T-helper 1 cell treated with Interleukin-12 subunit alpha and Interleukin-12 subunit beta and Interleukin-4 antibody, amounts not matched to agents 30 μg/mL and 1 μg/mL, for 36 hours (primary cell): ENCODE results near the gene CCDC102A.
A peak's percentile ranks its signal among the peaks of the same experiment; 100 is the strongest.
"Not testable (repeated sequence)": the region's sequence is repeated elsewhere in the genome, so short reads cannot be mapped to it uniquely, and the experiment has no call there.

Source experiments
- H3K27ac Mint-ChIP-seq: one replicate; pipeline ENCODE4 v1.8.0; 2021; ENCODE audit warnings: mild to moderate bottlenecking, mixed read lengths
- H3K27me3 Mint-ChIP-seq: one replicate; pipeline ENCODE4 v1.8.0; 2021; ENCODE audit warnings: low read depth, mixed read lengths
- H3K36me3 Mint-ChIP-seq: one replicate; pipeline ENCODE4 v1.8.0; 2021; ENCODE audit warnings: low read depth, mixed read lengths
- H3K4me1 Mint-ChIP-seq: one replicate; pipeline ENCODE4 v1.8.0; 2021; ENCODE audit warnings: low read depth, mixed read lengths
- H3K4me3 Mint-ChIP-seq: one replicate; pipeline ENCODE4 v1.8.0; 2021; ENCODE audit warnings: mild to moderate bottlenecking, moderate library complexity, mixed read lengths
- H3K9me3 Mint-ChIP-seq: one replicate; pipeline ENCODE4 v1.8.0; 2021; ENCODE audit warnings: mixed read lengths

CCDC102A gene

GRCh38 chr16:57556941-57557541, 20.7 kb upstream of the CCDC102A start:
- Mint-ChIP-seq H3K27ac (no peak overlapping the region), H3K27me3 (peaks cover 9% of the 10 kb centered on the region), H3K36me3 (peaks cover 33% of the 10 kb centered on the region), H3K9me3 (peaks cover 39% of the 10 kb centered on the region), H3K4me1 (peaks cover 12% of the 10 kb centered on the region), H3K4me3 (no peak overlapping the region)

- Mint-ChIP-seq H3K27ac (no peak overlapping the region), H3K9me3 (peaks cover 30% of the 10 kb centered on the region), H3K4me1 (peaks cover 12% of the 10 kb centered on the region), H3K36me3 (peaks cover 36% of the 10 kb centered on the region), H3K4me3 (no peak overlapping the region), H3K27me3 (peaks cover 9% of the 10 kb centered on the region)
These were observed 19.5 kb upstream of the CCDC102A start for GRCh38 chr16:57555831-57556230.

- H3K27me3 Mint-ChIP-seq = no peaks in the 10 kb centered on the region
- no peak overlapping the region for H3K4me3 Mint-ChIP-seq
- H3K36me3 Mint-ChIP-seq = peaks cover 29% of the 10 kb centered on the region
- peaks cover 17% of the 10 kb centered on the region for H3K4me1 Mint-ChIP-seq
- no peak overlapping the region for H3K27ac Mint-ChIP-seq
- peaks cover 12% of the 10 kb centered on the region for H3K9me3 Mint-ChIP-seq
These were observed 14.7 kb upstream of the CCDC102A start for GRCh38 chr16:57551057-57551456.

GRCh38 chr16:57549730-57550129, 13.4 kb upstream of the CCDC102A start:
- peaks cover 24% of the 10 kb centered on the region for H3K36me3 Mint-ChIP-seq
- H3K27ac Mint-ChIP-seq = no peak overlapping the region
- peaks cover 1% of the 10 kb centered on the region for H3K9me3 Mint-ChIP-seq
- H3K4me3 Mint-ChIP-seq = no peak overlapping the region
- H3K4me1 Mint-ChIP-seq = peaks cover 23% of the 10 kb centered on the region
- H3K27me3 Mint-ChIP-seq = no peaks in the 10 kb centered on the region

GRCh38 chr16:57548408-57548807, 12.0 kb upstream of the CCDC102A start:
- Mint-ChIP-seq H3K27me3 (no peaks in the 10 kb centered on the region), H3K4me1 (peaks cover 31% of the 10 kb centered on the region), H3K9me3 (no peaks in the 10 kb centered on the region), H3K4me3 (no peak overlapping the region), H3K27ac (no peak overlapping the region), H3K36me3 (peaks cover 23% of the 10 kb centered on the region)

GRCh38 chr16:57547524-57547923, 11.2 kb upstream of the CCDC102A start:
- H3K27ac Mint-ChIP-seq, H3K9me3 Mint-ChIP-seq, H3K4me3 Mint-ChIP-seq, H3K27me3 Mint-ChIP-seq: not testable (repeated sequence)
- Mint-ChIP-seq H3K36me3 (peaks cover 19% of the 10 kb centered on the region), H3K4me1 (peaks cover 34% of the 10 kb centered on the region)

GRCh38 chr16:57544124-57544653, 7.8 kb upstream of the CCDC102A start:
- H3K4me1 Mint-ChIP-seq = peaks cover 38% of the 10 kb centered on the region
- peaks cover 3% of the 10 kb centered on the region for H3K36me3 Mint-ChIP-seq
- H3K9me3 Mint-ChIP-seq = no peaks in the 10 kb centered on the region
- peak overlapping the region; percentile 76 for H3K4me3 Mint-ChIP-seq
- peak overlapping the region; percentile 37 for H3K27ac Mint-ChIP-seq
- no peaks in the 10 kb centered on the region for H3K27me3 Mint-ChIP-seq

- Mint-ChIP-seq H3K4me1 (peaks cover 54% of the 10 kb centered on the region), H3K27me3 (no peaks in the 10 kb centered on the region), H3K4me3 (peak overlapping the region; percentile 76)
These were observed 5.5 kb upstream of the CCDC102A start for GRCh38 chr16:57541754-57542435.

GRCh38 chr16:57540906-57541753, 4.8 kb upstream of the CCDC102A start:
- peaks cover 54% of the 10 kb centered on the region for H3K4me1 Mint-ChIP-seq
- H3K27me3 Mint-ChIP-seq = no peaks in the 10 kb centered on the region
- H3K4me3 Mint-ChIP-seq = no peak overlapping the region
- H3K9me3 Mint-ChIP-seq = no peaks in the 10 kb centered on the region
- H3K27ac Mint-ChIP-seq = peak overlapping the region; percentile 67
- H3K36me3 Mint-ChIP-seq = no peaks in the 10 kb centered on the region

More at GRCh38 chr16:57541754-57542435, 5.5 kb upstream of the CCDC102A start:
- no peaks in the 10 kb centered on the region for H3K36me3 Mint-ChIP-seq
- peak overlapping the region; percentile 72 for H3K27ac Mint-ChIP-seq
- H3K9me3 Mint-ChIP-seq = no peaks in the 10 kb centered on the region

GRCh38 chr16:57540387-57540786, 4.0 kb upstream of the CCDC102A start:
- Mint-ChIP-seq H3K4me1 (peaks cover 53% of the 10 kb centered on the region), H3K27me3 (no peaks in the 10 kb centered on the region), H3K9me3 (no peaks in the 10 kb centered on the region), H3K4me3 (no peak overlapping the region), H3K36me3 (no peaks in the 10 kb centered on the region), H3K27ac (peak overlapping the region; percentile 64)

GRCh38 chr16:57539072-57539796, 2.9 kb upstream of the CCDC102A start:
- Mint-ChIP-seq H3K4me3 (peak overlapping the region; percentile 29), H3K9me3 (no peaks in the 10 kb centered on the region)

GRCh38 chr16:57538235-57538721, 1.9 kb upstream of the CCDC102A start:
- peaks cover 61% of the 10 kb centered on the region for H3K4me1 Mint-ChIP-seq
- no peaks in the 10 kb centered on the region for H3K9me3 Mint-ChIP-seq
- H3K27ac Mint-ChIP-seq = peak overlapping the region; percentile 92
- H3K36me3 Mint-ChIP-seq = no peaks in the 10 kb centered on the region
- peak overlapping the region; percentile 80 for H3K4me3 Mint-ChIP-seq
- H3K27me3 Mint-ChIP-seq = no peaks in the 10 kb centered on the region

More at GRCh38 chr16:57539072-57539796, 2.9 kb upstream of the CCDC102A start:
- Mint-ChIP-seq H3K27me3 (no peaks in the 10 kb centered on the region), H3K36me3 (no peaks in the 10 kb centered on the region), H3K4me1 (peaks cover 55% of the 10 kb centered on the region), H3K27ac (peak overlapping the region; percentile 92)

GRCh38 chr16:57537581-57538234, 1.3 kb upstream of the CCDC102A start:
- peaks cover 58% of the 10 kb centered on the region for H3K4me1 Mint-ChIP-seq
- no peaks in the 10 kb centered on the region for H3K9me3 Mint-ChIP-seq
- H3K4me3 Mint-ChIP-seq = peak overlapping the region; percentile 80
- no peaks in the 10 kb centered on the region for H3K27me3 Mint-ChIP-seq
- H3K36me3 Mint-ChIP-seq = no peaks in the 10 kb centered on the region
- H3K27ac Mint-ChIP-seq = peak overlapping the region; percentile 92
